AG08395 (cell line): Measurements from ENCODE around the gene KSR2.

Experiments used
- DNase-seq: peaks from one replicate; pipeline ENCODE4 v3.0.0; 2012; ENCODE audit warnings: mixed read lengths, low spot score

KSR2 gene

GRCh38 chr12:117526757-117527478 is 441.9 kb downstream of the KSR2 start:
- DNase-seq: no peak

DNA sequence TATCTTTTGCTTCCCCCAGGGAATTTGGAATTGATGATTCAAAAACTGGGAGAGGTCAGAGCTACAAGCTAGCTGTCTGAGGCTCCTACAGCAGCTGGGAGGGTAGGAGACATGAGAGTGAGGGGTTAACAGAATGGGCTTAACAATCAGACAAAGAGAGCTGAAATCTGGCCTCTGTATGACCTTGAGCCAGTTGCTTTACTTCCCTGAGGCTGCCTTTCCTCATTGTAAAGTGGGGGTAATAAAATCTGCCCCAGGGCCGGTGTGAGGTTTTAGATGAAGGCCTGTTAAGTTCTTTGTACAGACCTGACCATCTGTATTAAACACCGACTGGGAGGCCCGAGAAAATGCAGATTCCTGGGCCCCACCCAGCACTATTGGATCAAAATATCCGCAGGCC is 443.0 kb downstream of the KSR2 start:
- no peak for DNase-seq

DNA sequence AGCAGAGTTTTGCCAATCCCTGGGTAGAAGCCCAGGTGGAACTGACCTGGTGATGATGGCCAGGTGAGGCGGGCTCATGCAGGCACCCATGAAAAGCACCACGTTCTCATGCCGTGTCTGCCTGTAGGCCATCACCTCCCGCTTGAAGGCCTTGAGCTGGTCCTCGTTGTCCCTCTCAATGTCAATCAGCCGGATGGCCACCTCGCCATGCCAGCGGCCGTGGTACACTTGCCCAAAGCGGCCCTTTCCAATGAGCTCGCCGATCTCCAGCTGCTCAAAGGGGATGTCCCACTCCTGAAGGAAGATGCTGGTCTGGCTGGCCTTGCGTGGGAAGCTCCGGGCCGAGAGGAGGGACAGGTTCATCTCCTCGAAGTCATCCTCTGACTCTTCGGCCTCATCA is 444.0 kb downstream of the KSR2 start:
- DNase-seq: no peak

DNA sequence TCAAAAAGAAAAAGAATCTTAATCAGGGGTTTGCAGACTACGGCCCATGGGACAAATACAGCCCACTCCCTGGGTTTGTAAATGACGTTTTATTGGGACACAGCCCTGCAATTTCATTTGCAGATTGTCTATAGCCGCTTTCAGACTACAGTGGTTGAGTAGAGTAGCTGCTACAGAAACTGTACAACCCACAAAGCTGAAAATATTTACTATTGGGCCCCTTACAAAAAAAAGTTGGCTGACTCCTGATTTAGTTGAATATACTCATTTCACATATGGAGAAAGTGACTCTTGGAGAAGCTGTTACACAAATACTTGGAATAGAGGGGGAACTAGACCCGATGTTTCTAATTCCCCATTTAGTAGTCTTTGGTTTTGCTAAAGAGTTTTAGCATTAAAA is 444.8 kb downstream of the KSR2 start:
- no peak for DNase-seq

DNA sequence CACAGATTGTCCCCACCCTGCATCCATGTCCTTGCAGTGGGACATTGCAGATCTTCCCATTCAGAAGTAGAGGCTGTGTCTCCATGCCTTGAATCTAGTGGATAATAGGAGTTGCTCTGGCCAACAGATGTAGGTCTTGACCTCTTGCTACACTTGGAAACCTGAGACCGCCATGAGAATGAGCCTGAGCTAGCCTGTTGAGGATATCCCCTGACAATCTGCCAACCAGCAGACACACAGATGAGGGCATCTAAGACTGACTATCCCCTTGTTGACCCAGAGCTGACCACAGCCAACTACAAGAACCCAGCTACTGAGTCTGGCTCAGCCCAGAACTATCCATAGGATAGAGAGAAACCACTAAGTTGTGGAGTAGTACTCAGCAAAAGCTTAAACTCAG is 446.2 kb downstream of the KSR2 start:
- no peak for DNase-seq

DNA sequence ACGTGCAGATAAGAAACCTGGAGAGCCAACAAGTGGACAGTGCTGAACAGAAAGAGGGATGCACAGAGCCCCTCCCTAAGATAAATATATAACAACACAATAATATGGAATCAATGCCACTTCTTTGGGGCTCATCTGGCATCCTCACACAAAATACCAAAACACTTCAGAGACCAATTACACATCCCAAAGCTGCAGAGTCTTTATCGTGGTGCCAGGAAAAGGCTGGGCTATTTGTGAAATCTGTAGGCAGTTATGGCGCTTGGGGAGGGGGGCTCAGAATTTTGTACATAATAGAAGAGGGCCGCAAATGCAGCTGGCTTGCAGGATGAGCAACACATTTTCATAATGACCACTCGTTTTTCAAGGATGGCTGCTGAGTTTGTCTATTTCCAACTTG is 446.9 kb downstream of the KSR2 start:
- no peak for DNase-seq

- no peak for DNase-seq
Measured at GRCh38 chr12:117521346-117521745, 447.4 kb downstream of the KSR2 start.

- DNase-seq: no peak
Measured at GRCh38 chr12:117518594-117519270, 450.1 kb downstream of the KSR2 start.

DNA sequence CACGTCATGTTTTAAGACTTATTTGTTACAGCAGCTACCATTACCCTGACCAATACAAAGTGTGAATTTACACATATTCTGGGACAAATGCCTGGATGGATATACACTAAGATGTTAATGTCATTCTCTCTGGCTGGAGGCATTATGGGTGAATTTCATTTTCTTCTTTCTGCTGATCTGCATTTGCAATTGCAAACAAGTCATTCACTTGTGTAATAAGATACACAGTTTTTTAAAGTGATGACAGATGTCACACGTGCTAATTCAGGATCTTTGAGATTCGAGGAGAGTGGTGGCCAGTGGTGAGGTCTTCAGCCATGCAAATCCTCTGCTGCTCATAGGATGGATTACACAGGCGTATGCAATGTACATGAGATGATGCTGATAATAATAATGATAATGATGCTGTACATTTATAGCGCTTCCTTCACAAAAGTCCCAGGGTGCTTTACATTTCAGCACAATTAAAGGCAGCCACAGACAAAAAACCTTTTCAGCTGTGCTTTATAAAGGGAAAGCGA is 451.5 kb downstream of the KSR2 start:
- DNase-seq: no peak

- no peak for DNase-seq
Measured at GRCh38 chr12:117516034-117516433, 452.8 kb downstream of the KSR2 start.

DNA sequence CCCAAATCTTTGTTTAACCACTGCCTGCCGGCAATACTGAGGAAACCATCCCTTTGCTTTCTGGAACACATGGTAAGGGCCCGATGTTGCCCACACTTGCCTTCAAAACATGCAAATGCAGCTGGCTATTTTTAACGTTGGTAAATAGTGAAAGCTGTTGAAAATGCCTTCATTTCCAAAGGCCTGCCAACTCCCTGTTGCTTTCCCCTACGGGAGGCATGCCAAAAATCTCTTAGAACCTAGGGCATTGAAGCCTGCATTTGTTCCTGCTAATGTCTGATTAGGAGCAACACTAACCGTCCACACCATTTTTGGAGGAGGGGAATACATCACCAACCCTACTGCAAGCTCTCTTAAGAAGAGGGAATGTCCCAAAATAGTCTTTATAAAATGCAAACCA is 454.8 kb downstream of the KSR2 start:
- DNase-seq: no peak

DNA sequence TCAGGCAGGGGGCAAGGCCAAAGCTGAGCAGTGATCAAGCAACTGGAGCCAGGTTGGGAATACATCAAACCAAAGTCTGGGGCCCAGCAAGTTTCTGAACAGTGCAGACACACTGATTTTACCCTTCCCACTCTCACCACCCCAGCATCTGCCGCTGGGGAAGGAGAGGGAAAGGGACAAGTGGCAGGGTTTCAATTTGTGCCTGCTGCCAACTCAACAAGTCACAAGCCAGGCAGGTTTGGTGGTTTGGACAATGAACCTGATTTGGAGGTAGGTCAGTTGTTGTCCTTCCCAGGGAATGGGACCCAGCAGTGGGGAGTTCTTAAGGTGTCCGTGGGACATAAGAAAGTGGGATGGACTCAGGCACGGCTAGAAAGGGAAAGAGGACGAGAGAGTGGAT is 455.4 kb downstream of the KSR2 start:
- DNase-seq: no peak

DNA sequence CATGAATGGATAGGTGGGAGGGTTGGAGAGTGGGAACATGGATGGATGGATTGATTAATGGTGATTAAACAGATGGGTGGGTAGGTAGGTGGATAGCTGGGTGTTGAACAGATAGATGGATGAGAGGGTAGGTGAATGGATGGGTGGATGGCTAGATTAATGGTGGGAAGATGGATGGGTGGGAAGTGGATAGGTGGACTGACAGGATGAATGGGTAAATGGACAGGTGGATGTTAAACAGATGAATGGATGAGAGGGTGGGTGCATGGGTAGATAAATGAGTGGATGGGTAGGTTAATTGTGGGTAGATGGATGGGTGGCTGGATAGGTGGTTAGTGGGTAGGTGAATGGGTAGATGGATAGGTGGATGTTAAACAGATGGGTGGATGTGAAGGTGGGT is 460.3 kb downstream of the KSR2 start:
- DNase-seq: no peak

- DNase-seq: no peak
Measured at GRCh38 chr12:117507548-117507947, 461.2 kb downstream of the KSR2 start.

- no peak for DNase-seq
Measured at GRCh38 chr12:117506333-117506732, 462.5 kb downstream of the KSR2 start.

DNA sequence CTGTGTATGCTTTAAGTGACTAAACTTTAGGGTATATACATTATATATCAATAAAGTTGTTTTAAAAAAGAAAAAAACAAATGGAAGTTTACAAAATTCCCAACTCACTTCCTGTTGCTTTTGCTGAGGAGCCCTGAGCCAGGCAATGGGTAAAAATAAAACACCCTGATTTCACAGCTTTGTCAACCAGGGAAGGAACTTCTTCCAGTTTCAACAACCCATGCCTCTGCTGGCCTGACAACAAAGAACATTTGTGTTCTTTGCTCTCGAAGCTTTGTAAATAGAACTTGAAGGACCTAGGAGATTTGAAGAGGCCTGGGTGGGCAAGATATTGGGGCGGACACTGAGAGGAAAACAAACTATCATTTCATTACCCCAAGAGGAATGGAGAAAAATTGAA is 466.2 kb downstream of the KSR2 start:
- no peak for DNase-seq

DNA sequence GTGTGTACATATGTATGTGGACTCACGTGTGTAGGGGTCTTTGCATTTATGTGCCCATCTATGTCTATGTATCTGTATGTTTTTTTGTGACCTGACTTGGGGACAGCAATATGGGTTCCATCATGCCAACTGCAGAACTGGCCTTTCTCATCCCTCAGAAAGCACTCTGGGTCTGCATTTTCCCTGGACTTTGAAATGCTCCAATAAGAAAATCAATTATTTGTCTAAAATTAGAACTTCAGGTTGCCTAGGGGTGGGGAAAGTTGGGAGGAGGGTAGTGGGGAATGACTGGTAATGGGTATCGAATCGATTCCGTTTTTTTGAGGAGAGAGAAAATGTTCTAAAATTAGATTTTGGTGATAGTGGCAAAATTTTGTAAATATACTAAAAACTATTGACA is 466.6 kb downstream of the KSR2 start:
- DNase-seq: no peak

GRCh38 chr12:117501076-117501869 is 467.5 kb downstream of the KSR2 start:
- DNase-seq: no peak

GRCh38 chr12:117499759-117500485 is 468.9 kb downstream of the KSR2 start:
- no peak for DNase-seq

- no peak for DNase-seq
Measured at GRCh38 chr12:117498880-117499279, 469.9 kb downstream of the KSR2 start.

DNA sequence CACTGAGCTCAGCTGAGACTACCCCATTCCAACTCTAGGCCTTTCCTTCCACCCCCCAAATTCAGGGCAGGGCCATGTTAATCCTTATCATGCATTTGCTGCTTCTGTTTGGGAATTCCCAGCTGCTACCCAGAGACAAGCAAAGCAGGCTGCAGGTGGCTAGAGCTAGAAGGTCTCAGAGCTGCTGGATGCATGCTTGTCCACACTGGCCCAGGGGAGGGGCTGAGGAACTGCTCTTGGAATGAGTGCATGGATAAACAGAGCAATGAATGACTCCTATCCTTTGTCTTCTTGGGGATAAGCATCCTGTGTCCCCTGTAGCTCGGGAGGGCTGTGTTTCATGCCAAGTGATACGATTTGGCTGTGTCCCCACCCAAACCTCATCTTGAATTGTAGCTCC is 470.5 kb downstream of the KSR2 start:
- no peak for DNase-seq

DNA sequence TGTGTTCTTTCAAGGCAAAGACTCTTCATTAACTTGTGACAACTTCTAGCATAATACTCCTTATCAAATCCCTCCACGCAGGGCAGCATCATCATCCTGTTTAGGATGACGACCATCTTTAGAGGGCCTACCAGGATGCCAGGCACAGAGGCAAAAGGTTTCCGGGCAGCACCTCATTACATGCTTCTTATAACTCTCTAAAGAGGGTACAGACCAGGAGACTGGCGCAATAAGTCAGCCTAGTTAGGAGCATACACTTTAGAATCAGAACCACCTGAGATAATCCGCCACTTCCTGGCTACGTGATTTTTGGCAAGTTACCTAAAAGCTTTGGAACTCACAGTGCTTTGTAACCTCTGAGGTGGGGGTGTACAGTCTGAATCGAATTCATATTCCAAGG is 471.4 kb downstream of the KSR2 start:
- no peak for DNase-seq
